IPS DF 4.7 (cell line): ENCODE measurements around the gene LYPD5.
"Not testable (repeated sequence)": the region's sequence is repeated elsewhere in the genome, so short reads cannot be mapped to it uniquely, and the experiment has no call there.

Source experiments
- DNase-seq: peaks from one replicate; pipeline ENCODE4 v3.0.0-alpha.2; 2013; ENCODE audit warnings: low spot score; ENCODE audit errors: extremely low read depth

LYPD5 gene, protein sequence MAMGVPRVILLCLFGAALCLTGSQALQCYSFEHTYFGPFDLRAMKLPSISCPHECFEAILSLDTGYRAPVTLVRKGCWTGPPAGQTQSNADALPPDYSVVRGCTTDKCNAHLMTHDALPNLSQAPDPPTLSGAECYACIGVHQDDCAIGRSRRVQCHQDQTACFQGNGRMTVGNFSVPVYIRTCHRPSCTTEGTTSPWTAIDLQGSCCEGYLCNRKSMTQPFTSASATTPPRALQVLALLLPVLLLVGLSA

DNA sequence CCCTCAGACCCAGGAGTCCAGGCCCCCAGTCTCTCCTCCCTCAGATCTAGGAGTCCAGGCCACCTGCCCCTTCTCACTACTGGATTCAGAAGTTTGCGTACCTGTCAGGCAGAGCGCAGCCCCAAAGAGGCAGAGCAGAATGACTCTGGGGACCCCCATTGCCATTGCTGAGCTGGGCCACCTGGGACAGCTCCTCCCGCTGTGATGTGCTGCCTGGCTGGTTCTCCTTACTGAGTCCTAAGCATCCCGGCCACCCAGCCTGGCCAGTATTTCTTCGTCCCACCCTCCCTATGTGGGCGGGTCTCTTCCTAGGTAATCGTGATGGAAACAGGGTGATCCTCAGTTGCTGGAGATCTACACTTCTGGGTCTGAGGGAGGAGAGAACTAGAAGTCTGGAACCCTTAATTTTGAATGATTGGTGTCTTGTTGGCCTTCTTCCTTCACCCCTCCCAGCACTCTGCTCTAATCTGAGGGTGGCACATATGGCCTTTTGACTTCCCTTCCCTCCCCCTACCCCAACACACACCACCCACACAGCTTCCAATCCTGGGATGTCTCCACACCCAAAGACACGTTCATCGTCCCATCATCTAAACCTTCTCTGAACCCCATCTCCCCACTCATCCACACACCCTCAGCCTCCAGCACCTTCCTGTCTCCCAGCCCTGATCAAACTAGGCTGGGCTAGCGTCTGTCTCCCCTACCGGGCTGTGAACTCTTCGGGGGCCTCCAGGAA lies at the start of gene LYPD5:
Gene LYPD5 (minus strand): TSS at position 232 of the 736 bp plus-strand sequence. CDS start 67 bp downstream, at position 165.
- no peak for DNase-seq

DNA sequence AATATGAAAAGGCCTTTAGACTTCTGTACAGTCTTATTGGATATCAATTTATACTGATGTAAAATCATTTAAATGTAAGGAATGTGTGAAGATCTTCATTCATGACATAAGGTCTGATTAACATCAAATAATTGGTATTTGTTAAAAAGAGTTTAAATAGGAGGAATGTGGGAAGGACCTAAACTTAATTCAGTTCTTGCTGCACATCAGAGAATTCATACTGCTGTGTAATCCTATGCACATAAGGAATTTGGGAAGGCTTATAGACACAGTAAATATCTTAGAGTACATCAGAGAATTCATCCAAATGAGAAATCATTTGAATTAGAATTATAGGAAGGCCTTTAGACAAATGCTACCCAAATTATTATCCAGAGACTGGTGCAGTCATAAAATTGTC lies 46.6 kb upstream of the LYPD5 start:
- no peak for DNase-seq

DNA sequence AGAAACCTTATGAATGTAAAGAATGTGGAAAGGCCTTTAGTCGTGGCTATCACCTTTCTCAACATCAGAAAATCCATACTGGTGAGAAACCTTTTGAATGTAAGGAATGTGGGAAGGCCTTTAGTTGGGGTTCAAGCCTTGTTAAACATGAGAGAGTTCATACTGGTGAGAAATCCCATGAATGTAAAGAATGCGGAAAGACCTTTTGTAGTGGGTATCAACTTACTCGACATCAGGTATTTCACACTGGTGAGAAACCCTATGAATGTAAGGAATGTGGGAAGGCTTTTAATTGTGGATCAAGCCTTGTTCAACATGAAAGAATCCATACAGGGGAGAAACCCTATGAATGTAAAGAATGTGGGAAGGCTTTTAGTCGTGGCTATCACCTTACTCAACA lies 45.6 kb upstream of the LYPD5 start:
- DNase-seq = no peak

DNA sequence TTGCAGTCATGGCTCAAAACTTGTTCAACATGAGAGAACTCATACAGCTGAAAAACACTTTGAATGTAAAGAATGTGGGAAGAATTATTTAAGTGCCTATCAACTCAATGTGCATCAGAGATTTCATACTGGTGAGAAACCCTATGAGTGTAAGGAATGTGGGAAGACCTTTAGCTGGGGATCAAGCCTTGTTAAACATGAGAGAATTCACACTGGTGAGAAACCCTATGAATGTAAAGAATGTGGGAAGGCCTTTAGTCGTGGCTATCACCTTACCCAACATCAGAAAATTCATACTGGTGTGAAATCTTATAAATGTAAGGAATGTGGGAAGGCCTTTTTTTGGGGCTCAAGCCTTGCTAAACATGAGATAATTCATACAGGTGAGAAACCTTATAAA lies 45.0 kb upstream of the LYPD5 start:
- no peak for DNase-seq

DNA sequence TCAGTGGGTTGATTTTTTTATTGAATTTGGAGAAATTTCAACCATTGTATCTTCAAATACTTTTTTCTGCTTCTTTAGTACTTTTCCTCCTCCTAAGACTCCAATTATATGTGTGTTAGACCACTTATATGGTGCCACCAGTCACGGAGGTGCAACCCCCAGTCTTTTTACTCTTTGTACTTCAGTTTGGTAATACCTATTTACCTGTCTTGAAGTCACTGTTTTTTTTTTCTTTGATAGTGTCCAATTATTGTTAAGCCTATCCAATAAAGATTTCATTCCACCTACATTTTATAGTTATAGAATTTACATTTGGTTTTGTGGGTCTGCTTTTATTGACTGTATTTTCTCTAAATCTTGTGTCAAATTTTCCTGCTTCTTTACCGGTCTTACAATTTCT lies 39.8 kb upstream of the LYPD5 start:
- DNase-seq = no peak

DNA sequence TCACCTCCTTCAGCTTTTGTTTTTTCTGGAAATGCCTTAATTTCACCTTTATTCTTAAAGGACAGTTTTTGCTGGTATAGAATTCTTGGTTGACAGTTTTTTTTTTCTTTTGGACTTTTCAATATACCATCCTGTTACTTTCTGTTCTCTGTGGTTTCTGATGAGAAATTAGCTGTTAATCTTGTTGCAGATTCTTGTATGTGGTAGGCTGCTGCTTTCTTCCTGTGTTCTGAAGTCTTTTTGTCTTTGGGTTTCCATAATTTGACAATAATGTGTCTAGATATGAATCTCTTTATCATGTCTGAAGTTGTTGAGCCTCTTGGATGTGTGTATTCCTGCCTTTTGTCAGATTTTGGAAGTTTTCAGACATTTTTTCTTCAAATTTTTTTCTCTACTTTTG lies 36.9 kb upstream of the LYPD5 start:
- no peak for DNase-seq

DNA sequence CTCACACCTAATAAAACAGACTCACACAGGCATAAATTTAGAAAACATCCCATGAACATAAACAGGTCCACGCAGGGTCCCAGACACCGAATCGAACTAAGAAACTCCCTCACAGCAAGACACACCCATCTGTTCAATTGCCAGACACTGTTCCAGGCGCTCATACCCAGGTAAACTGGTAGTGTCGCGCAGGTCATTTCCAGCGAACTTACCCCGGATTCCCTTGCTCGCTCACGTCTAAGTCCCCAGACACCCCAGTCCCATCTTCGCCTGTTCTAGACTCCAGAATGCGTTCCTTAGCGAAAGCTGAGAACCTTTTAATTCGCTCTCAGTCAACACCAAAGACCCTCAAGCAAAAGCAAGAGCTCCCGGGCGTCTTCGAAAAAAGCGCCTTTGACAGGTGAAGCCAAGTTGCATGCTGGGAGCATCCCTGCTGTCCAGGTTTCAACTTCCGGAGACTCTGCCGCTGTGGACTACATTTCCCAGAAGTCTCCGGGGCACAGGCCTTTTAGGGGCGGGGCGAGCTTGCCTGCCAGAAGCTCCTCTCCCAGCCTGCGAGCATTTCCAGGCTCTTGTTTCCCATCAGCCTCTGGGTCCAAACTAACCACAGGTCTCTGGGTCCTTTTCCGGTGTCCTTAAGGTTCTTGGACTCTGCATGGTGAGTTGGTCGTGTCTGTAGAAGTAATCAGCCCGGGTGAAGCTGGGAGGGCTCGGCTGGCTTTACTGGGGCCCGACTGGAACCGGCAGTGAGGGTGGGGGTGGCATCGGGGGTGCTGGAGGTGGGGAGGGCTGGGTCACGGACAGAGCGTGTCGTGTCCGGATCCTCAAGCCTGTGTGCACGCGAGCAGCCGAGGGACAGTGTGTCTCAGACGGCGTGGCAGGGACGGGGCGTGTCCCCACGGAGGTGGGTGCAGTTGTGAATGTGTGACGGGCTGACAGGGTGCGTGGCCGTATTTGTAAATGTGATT lies 24.8 kb upstream of the LYPD5 start, which contains the start of gene ZNF283:
Gene ZNF283 (plus strand): TSS at position 535 of the 968 bp plus-strand sequence. CDS start 6,184 bp downstream, outside the sequence.
- DNase-seq = peak; percentile 84

DNA sequence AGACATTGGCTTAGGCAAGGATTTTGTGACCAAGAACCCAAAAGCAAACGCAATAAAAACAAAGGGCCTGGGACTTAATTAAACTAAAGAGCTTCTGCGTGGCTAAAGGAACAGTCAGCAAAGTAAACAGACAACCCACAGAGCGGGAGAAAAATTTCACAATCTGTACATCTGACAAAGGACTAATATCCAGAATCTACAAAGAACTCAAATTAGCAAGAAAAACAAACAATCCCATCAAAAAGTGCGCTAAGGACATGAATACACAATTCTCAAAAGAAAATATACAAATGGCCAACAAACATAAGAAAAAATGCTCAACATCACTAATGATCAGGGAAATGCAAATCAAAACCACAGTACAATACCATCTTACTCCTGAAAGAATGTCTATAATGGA lies 22.3 kb upstream of the LYPD5 start:
- not testable (repeated sequence) for DNase-seq

DNA sequence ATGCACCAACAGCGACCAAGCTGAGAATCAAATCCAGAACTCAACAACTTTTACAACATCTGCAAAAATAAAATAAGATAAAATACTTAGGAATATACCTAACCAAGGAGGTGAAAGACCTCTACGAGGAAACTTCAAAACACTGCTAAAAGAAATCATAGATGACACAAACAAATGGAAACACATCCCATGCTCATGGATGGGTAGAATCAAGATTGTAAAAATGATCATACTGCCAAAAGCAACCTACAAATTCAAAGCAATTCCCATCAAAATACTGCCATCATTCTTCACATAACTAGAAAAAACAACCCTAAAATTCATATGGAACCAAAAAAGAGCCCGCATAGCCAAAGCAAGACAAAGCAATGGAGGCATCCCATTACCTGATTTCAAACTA lies 21.6 kb upstream of the LYPD5 start:
- DNase-seq = not testable (repeated sequence)

DNA sequence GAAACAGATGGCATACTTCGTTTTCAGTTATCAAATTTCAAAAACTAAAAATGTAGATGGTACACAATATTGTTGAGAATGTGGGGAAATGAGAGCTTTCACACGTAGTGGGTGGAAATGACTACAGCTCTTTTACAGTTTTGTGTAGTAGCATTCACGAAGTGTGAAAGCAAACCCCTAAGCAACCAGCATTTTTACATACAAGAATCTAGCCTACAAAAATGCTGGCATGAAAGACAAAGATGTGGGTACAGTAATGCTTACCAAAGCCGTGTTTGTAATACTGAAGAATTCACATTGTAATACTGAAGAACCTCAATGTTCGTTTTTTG lies 18.6 kb upstream of the LYPD5 start:
- no peak for DNase-seq

DNA sequence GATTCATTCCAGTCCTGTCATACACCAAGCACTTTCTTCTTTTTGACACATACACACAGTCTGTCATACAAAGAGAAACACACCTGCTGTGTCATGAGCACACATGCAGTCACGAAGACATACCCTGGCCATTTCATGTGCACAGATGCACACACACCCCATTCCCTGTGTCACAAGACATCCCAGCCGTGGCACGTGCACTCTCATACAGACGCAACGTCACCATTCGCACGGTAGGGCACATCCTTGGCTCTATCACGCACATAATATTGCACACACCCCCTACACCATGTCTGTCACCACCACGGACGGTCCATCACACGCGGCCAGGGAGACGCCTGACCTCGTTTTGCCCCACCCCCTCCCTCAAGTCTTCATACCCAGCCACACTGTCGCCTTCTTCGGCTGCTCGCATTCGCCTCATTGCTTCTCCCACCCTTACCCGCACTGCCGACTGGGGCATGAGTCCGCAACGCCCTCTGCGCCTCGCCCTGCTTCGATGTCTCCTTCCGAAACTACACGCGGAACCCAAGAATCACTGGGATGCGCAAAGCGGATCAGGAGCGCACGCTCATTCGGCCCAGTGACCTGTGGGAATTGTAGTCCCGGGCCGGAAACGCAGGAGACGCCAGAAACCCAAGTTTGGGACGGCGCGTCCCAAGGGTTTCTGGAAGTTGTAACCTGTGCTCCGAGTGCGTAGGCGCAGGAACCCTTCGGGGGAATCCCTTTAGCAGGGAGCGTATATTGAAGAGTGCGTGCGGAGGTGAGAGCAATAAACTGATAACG lies 18.0 kb upstream of the LYPD5 start:
- no peak for DNase-seq

DNA sequence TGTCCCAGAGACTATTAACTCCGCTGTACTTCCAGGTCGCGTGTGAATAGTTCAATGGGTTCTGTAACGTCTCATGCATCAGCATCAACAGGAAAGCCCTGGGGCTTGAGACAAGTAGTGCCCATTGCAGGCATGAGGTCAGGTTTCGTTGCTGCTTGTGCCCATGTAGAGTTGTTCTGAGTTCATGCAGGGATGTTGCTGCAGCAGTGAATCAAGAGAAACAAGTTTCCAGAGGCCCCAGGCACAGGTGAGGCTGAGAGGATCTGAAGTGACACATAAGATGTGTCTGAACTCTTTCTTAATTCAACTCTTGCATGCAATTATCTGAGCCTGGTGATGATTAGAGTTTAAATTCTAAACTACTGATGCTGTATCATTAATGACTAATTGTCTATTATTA lies 16.3 kb upstream of the LYPD5 start:
- no peak for DNase-seq

DNA sequence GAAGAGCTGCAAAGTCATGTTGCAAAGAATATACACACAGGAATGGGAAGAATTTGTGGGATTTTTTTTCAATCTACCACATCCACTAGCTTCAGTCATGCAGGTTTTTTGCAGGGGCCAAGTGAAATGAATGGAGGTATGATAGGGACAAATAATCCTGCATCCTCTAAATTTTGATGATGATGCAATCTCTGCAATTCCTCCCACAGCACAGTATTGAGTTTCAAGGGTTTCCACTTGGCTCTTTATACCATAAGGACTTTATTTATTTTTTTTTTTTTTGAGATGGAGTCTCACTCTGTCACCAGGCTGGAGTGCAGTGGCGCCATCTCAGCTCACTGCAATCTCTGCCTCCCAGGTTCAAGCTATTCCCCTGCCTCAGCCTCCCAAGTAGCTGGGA lies 15.2 kb upstream of the LYPD5 start:
- DNase-seq = not testable (repeated sequence)

DNA sequence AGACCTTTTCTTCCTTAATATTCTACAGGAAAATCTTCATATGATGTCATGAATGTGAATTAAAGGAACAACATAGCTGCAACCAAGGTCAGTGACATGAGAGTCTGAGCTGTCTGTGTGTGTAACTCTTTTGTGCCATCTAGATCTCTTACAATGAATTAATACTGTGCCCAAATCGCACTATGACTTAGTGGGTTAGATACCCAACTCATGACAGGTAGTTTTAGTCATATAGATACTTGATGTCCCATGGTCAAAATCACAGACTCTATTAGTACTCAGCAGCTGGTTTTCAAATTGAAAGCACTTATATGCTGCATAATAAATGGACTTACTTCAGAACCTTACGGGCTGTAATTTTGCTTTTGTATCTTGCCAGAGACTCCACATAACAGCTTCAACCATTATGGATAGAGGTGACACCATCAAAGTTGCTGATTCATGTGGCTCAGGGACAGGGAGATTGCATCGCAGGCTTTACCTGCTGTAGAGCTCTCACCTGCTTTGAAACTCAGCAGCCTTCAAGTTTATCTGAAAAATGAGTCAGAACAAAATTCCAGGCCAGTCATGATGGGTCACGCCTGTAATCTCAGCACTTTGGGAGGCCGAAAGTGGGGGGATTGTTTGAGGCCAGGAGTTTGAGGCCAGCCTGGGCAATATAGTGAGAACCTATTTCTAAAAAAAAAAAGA lies 12.6 kb upstream of the LYPD5 start:
- DNase-seq = no peak

DNA sequence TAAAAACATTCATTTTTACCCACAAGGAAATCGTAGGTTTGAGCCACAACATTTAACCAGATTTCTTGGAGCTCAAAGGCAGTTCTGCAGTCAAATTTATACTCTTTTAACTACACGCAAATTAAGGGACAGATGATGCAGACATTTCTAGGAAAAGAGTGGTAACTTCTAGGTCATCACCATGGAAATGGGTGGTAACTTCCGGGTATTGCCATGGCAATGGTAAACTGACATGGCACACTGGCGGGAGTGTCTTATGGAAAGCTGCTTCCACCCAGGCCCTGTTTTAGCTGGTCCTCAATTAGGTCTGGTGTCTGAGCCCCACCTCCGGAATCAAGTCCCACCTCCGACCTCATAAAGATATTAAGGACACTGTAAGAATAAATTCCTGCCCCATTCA lies 10.4 kb upstream of the LYPD5 start:
- DNase-seq = no peak

DNA sequence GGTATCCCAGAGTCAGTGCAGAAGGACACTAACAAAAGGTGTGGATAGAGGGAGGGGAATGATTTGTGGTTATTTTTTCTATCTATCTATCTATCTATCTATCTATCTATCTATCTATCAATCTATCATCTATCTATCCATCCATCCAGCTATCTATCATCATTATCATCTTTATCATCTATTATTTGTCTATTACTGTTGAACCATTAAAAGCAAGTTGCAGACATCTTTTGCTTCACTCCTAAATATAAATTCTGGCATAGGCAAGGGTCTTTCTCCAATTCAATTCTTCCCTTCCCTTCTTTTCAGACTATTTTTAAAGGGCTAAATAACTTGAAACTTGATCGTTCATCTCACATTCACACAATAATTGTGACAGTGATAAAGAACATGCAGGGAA lies 10.0 kb upstream of the LYPD5 start:
- no peak for DNase-seq

DNA sequence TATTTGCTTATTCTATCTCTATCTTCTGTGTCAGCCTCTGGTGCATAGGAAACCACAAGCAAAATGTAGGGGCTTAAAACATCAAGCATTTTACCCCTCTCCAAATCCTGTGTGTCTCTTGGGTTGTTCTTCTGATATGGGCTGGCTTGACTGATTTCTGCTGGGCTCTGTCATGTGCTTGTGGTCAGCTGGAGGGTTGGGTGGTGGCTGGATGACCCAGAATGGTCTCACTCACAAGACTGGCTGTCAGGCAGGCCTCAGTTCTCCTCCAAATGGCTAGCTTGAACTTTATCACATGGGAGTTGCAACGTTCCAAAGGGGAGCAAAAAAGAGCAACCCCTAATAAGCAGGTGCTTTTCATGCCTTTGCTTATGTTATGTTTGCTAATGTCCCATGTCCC lies 9.6 kb upstream of the LYPD5 start:
- no peak for DNase-seq

DNA sequence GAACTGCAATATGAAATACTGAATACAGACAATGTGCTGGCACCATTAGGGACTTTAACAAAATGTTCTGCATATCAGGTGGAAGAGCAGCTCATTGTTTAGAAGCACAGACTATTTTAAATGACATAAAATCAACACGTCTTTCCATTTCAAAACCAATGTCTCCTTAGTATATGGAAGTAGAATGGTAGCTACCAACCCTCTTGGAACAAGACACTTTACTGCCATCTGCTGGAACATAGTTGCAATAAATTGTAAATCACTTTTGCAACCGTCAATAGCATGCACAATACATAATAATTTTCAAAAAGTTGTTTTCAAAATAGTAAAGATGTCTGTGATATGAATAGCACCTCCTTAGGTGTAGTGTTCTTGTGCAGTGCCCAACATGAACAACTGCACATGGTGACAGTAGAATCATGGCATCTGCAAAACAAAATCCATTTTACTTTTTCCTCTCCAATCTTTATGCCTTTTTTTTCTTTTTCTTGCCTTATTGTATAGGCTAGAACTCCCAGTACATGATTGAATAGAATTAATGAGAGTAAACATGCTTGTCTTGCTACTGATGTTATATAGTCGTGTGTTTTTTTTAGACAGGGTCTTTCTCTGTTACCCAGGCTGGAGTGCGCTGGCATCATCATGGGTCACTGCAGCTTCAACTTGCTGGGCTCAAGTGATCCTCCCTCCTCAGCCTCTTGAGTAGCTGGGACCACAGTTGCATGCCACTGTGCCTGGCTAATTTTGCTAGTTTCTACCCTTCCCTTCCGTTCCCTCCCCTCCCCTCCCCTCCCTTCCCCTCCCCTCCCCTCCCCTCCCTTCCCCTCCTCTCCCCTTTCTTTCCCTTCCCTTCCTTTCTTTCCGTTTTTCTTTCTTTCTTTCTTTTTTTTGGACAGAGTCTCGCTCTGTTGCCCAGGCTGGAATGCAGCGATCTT lies 7.8 kb upstream of the LYPD5 start:
- DNase-seq = no peak

DNA sequence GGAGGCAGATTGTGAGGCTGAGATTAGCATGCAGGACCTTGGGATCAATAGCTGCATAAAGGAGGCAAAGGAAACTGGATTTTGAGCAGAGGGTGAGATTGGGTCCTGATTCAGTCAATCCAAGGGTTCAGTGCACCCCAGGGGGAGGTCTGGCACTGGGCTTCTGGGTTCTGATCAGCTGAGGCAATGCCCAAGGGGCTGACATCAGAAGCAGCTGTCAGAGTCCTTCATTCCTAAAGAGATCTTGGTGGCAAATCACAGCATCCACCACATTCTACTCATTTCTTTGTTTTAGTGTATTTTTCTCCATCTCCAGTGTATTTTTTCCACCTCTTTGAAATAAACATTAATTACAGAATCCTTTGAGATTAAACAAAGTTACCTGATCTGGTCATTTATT lies 5.4 kb upstream of the LYPD5 start:
- DNase-seq = no peak

DNA sequence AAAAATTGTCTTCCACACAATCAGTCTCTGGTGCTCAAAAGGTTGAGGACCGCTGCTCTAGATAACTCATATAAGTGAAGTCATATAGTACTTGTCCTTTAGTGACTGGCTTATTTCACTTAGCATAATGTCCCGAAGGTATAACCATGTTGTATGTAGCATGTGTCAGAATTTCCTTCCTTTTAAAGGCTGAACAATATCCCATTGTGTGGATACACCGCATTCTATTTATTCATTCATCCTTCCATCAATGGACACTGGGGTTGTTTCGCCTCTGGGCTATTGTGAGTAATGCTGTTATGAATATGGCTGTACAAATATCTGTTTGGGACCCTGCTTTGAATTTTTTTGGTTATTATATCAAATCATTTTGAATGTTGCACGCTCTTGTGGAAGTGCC lies 4.6 kb upstream of the LYPD5 start:
- no peak for DNase-seq
